HepG2 (cell line): Measurements from ENCODE around the gene LUZP1. TPM values are rescaled to one million over a fixed set of nuclear protein-coding genes. Genes with fewer than 3 reads are reported as not detected.

Experiments
- ARID3A ChIP-seq: IDR thresholded peaks from 2 replicates; pipeline ENCODE4 v1.6.1; 2012; ENCODE audit warnings: low read depth, low read length, improper control_type of control experiment
- CHD2 ChIP-seq: IDR thresholded peaks from 2 replicates; pipeline ENCODE4 v1.6.1; 2011; ENCODE audit warnings: low read depth, low read length, improper control_type of control experiment
- HNF1A ChIP-seq, 2 experiments: sonication (generic) in 1 of 2; formaldehyde crosslinking in 1 of 2; IDR thresholded peaks; 2 replicates each; pipeline versions ENCODE4 v1.4.0 to v1.6.1; 2016 to 2020; ENCODE audit warnings: borderline replicate concordance in 1 of 2, low read depth in 1 of 2, mild to moderate bottlenecking in 1 of 2, missing genetic modification reagents in 1 of 2
- JUND ChIP-seq: sonication (generic); formaldehyde crosslinking; IDR thresholded peaks from 2 replicates; pipeline ENCODE4 v1.8.0; 2022; ENCODE audit warnings: mild to moderate bottlenecking, missing genetic modification reagents
- KAT2B ChIP-seq: fragments of 150-350 bp; IDR thresholded peaks from 2 replicates; pipeline ENCODE4 v1.6.1; 2014; ENCODE audit warnings: low read depth, low read length, borderline replicate concordance
- MAFG ChIP-seq: sonication (generic); formaldehyde crosslinking; IDR thresholded peaks from 2 replicates; pipeline ENCODE4 v1.5.1; 2020; ENCODE audit warnings: mild to moderate bottlenecking, missing genetic modification reagents
- MBNL3 ChIP-seq: fragments of 250-450 bp; sonication (Bioruptor Pico); conservative IDR thresholded peaks from 2 replicates; pipeline ENCODE4 v1.8.0; 2022; ENCODE audit warnings: mild to moderate bottlenecking, inconsistent platforms
- MED13 ChIP-seq: sonication (generic); formaldehyde crosslinking; IDR thresholded peaks from 2 replicates; pipeline ENCODE4 v1.5.0; 2020; ENCODE audit warnings: missing genetic modification reagents
- PHF5A ChIP-seq: IDR thresholded peaks from one replicate; pipeline ENCODE4 v1.6.1; 2018; ENCODE audit warnings: low read depth, missing genetic modification reagents; ENCODE audit not compliant: unreplicated experiment
- REPIN1 ChIP-seq: sonication (generic); formaldehyde crosslinking; IDR thresholded peaks from 2 replicates; pipeline ENCODE4 v1.8.0; 2022; ENCODE audit warnings: missing genetic modification reagents, low read depth, mild to moderate bottlenecking, borderline replicate concordance
- SALL2 ChIP-seq: sonication (generic); formaldehyde crosslinking; IDR thresholded peaks from 2 replicates; pipeline ENCODE4 v1.8.1; 2023; ENCODE audit warnings: mild to moderate bottlenecking, missing genetic modification reagents, inconsistent platforms
- ZFP41 ChIP-seq: sonication (generic); formaldehyde crosslinking; IDR thresholded peaks from 2 replicates; pipeline ENCODE4 v1.4.0; 2020; ENCODE audit warnings: mild to moderate bottlenecking, missing genetic modification reagents, borderline replicate concordance
- ZFX ChIP-seq: sonication (generic); formaldehyde crosslinking; IDR thresholded peaks from 2 replicates; pipeline ENCODE4 v1.4.0; 2020; ENCODE audit warnings: mild to moderate bottlenecking, low read depth, missing genetic modification reagents, moderate library complexity
- ZNF33B ChIP-seq: sonication (generic); formaldehyde crosslinking; IDR thresholded peaks from 2 replicates; pipeline ENCODE4 v1.5.1; 2020; ENCODE audit warnings: mild to moderate bottlenecking, missing genetic modification reagents
- ZNF343 ChIP-seq: sonication (generic); formaldehyde crosslinking; IDR thresholded peaks from 2 replicates; pipeline ENCODE4 v1.4.0; 2020; ENCODE audit warnings: mild to moderate bottlenecking, missing genetic modification reagents
- ZNF609 ChIP-seq: sonication (generic); formaldehyde crosslinking; IDR thresholded peaks from 2 replicates; pipeline ENCODE4 v1.4.0; 2020; ENCODE audit warnings: mild to moderate bottlenecking, missing genetic modification reagents, borderline replicate concordance
- ZNF703 ChIP-seq: sonication (generic); formaldehyde crosslinking; IDR thresholded peaks from 2 replicates; pipeline ENCODE4 v1.5.1; 2020; ENCODE audit warnings: missing genetic modification reagents, mild to moderate bottlenecking, moderate library complexity, borderline replicate concordance
- ZNF816 ChIP-seq: sonication (generic); formaldehyde crosslinking; IDR thresholded peaks from 2 replicates; pipeline ENCODE4 v1.8.0; 2022; ENCODE audit warnings: missing genetic modification reagents, mild to moderate bottlenecking, borderline replicate concordance
- polyA plus RNA-seq, 8 experiments: library from polyadenylated mRNA; depleted of rRNA in 3 of 8; stranded (reverse) in 7 of 8; unstranded in 1 of 8; fragments of >200 nt; fragmentation: Illumina TruSeq in 4 of 8; extraction: Trizol in 4 of 8; gene quantifications; 2 replicates each; pipeline versions ENCODE4 v1.2.1 to v1.2.3, GENCODE V29; 2011 to 2016; ENCODE audit warnings: low read depth in 4 of 8, missing spikeins in 1 of 8, mixed read lengths in 1 of 8; ENCODE audit not compliant: insufficient read depth in 1 of 8
- total RNA-seq, 5 experiments: library from RNA; depleted of rRNA; stranded (reverse); fragments of >200 nt; fragmentation: Illumina TruSeq; extraction: Trizol; gene quantifications; 2 replicates each; pipeline ENCODE4 v1.2.3, GENCODE V29; 2016; ENCODE audit warnings: low read depth in 1 of 5

The LUZP1 gene
- total and polyA plus RNA-seq, 2 of the 13 experiments (the other 11 are each of a cell fraction or from before 2014, with no cell fraction given): 6.9 to 12.7 TPM

GRCh38 chr1:23187637-23188036 is 19.0 kb upstream of the LUZP1 start (continued):
- no peak for TF ChIP-seq ZFP41
- no peak for TF ChIP-seq KAT2B
- no peak for TF ChIP-seq ZNF703 (CRISPR knock-in tag)
- TF ChIP-seq ARID3A: peak; percentile 88
- peak; percentile 85 for TF ChIP-seq ZNF609
- TF ChIP-seq MED13: no peak
- peak; percentile 91; the same call in 1 of the 2 replicates for TF ChIP-seq REPIN1 (CRISPR knock-in tag)
- no peak for TF ChIP-seq ZNF33B (CRISPR knock-in tag)
- no peak for TF ChIP-seq MBNL3
- TF ChIP-seq PHF5A (CRISPR knock-in tag): peak; percentile 75
- TF ChIP-seq ZNF343 (CRISPR knock-in tag): 0 out of 2 replicates have a peak, but pooled peaks have one; percentile 39
- peak; percentile 34; the same call in 1 of the 2 replicates for TF ChIP-seq HNF1A (IDR thresholded peaks at IDR 0.05; ENCODE audit: low read depth)
- TF ChIP-seq HNF1A (CRISPR knock-in tag; IDR thresholded peaks at IDR 0.05; ENCODE audit: borderline replicate concordance): no peak; the same call in 1 of the 2 replicates
- no peak for TF ChIP-seq ZNF816 (CRISPR knock-in tag)
- TF ChIP-seq CHD2: no peak
- peak; percentile 39; the same call in 1 of the 2 replicates for TF ChIP-seq SALL2 (CRISPR knock-in tag)
- TF ChIP-seq JUND (CRISPR knock-in tag): peak; percentile 60
- TF ChIP-seq ZFX (CRISPR knock-in tag): peak; percentile 81
- TF ChIP-seq MAFG: no peak
